GM18951 (cell line): ENCODE measurements around the gene OR14I1.
"Not testable (repeated sequence)": the region's sequence is repeated elsewhere in the genome, so short reads cannot be mapped to it uniquely, and the experiment has no call there.

Experiments
- POLR2A ChIP-seq: IDR thresholded peaks from 4 replicates; pipeline ENCODE4 v1.6.1; 2011; ENCODE audit warnings: mild to moderate bottlenecking; ENCODE audit not compliant: insufficient read length, insufficient read depth; ENCODE audit errors: extremely low read depth
- in situ Hi-C: fragments of 300-500 bp; cut with MboI; formaldehyde crosslinking; loops from one replicate; pipeline ENCODE4 v1.12.0; 2022; ENCODE audit warnings: low sequenced_read_pairs, mixed read lengths, inconsistent platforms; ENCODE audit not compliant: unreplicated experiment

OR14I1 gene

DNA sequence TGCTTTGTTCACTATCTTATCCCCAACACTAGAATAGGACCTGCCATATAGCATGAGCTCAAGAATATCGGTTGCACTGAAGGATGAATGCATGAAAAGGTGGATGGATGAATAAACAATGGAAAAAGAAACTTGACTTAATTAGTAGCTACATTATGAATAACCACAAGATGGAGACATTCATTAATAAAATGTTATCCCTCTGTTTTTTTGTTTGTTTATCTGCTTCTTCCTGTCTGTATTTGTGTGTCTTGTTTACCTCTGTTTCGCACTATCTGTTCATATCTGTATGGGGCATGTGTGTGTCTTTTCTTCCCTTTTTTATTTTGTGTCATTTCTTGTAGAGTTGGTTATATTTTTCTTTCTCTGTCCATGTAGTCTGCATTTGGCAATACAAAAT, 1.1 kb upstream of the OR14I1 start:
- no peak for TF ChIP-seq POLR2A
- in situ Hi-C loops: no loop called here

GRCh38 chr1:248699099-248699498, 3.5 kb downstream of the OR14I1 start:
- in situ Hi-C loops: no loop called here
- no peak for TF ChIP-seq POLR2A

DNA sequence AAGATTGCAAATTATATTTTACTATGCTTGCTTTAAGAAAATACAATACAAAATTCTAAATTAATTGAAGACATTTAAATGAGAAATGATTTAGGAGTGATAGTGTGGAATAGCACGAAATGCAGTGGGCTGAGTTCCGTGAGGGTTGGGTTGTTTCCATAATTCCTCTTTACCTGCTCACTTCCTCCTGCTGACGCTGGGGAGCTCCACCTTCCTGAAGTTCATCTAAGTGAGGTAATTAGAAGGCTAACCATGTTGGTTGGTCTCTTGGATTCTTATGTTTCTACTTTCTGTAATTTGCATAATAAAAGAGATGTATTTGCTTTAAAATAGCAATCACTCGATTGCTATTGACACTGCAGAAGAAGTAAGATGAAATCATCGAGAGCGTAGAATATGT, 4.7 kb downstream of the OR14I1 start:
- no peak for TF ChIP-seq POLR2A
- in situ Hi-C loops: no loop called here

DNA sequence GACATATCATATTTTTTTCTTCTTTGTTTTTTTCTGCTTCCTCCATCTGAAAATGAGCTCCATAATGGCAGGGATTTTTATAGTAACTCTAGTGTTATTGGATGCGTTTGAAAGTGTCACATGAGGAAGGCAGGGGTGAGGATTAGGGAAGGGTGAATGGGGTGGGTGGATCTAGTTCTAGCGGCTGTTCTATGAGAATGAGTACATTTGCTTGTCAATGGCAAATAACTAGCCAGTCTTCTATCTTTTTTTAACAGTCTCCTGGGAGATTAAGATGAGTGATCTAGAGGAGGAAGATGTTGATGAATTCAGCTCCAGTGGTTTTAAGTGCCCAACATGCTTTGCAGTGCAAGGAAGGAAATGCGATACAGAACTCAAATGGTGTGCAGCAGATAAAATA, 5.8 kb downstream of the OR14I1 start:
- in situ Hi-C loops: no loop called here
- TF ChIP-seq POLR2A: no peak

DNA sequence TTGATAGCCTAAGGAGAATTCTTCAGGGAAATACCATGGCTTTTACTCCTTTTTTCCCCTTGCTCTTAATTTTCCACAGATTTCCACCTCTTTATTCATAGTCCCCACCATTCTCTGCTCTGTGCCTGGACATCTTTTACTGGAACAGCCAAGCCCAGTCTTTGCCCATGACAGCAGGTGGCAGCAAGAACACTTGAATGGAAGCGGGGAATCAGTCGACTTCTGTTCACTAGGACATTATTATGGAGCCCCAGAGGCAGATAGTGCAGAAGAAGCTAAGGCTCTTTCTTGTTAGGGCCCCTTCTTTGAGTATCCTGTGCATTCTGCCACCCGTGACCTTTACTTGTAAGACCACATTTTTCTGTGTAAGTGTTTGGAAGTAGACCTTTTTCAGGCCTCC, 6.3 kb downstream of the OR14I1 start:
- in situ Hi-C loops: no loop called here
- TF ChIP-seq POLR2A: no peak

- in situ Hi-C loops: no loop called here
- no peak for TF ChIP-seq POLR2A
Measured at GRCh38 chr1:248695451-248696132, 7.0 kb downstream of the OR14I1 start.

GRCh38 chr1:248691567-248692155, 10.9 kb downstream of the OR14I1 start:
- in situ Hi-C loops: no loop called here
- TF ChIP-seq POLR2A: no peak

DNA sequence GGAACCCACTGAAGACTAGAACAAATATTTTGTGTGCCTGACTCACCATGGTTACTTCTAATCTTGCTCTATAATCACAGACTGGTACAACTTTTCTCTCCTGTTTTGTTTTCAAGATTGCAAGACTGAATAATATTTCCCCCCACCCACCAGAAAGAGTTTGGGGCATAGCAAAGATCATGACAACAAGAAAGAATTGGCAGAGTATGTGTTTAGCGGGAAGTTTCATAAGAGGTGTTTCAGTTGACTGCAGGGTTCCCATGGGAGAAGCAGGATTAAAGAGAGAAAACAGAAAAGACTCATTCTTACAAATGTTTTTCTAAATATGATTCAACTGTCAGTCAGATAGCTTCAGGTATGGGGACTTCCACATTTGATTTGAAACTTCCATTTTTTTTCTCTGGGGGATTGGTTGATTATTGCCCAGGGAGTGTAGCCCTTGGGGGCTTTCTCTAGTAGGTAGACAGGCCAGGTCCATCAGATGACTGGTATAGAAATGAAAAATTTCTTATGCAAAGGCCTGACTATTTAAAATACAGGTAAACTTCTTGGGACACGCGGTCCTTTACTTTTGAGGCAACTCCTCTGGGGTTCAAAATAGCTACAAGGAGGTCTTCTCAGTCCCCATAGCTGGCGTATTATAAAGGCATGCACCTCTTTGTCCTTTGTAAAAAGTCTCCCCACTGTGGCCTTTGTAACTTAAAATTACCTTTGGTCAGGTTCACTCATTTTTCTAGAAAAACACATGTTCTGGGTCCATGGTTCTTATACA, 13.9 kb downstream of the OR14I1 start:
- in situ Hi-C loops: no loop called here

DNA sequence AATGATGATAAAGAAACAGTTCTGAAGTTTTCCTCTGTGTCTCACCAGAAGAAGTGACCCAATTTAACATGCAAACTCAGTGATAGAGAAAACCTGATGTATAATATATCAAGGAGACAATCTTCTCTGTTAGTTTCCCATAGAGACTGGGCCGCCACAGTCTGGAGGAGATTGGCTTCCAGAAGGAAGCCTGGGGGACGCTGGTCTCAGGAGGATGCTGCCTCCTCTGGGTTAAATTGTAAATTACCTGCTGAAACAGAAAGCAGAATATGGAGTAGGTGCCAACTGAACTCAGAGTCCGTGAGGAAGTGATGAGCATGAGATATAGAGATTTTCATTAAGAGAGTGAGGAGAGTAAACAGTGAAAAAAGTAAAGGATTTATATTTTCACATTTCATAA, 15.8 kb downstream of the OR14I1 start:
- TF ChIP-seq POLR2A: no peak
- in situ Hi-C loops: no loop called here

More for the DNA sequence above, 13.9 kb downstream of the OR14I1 start:
- TF ChIP-seq POLR2A: no peak

GRCh38 chr1:248681651-248682050, 20.9 kb downstream of the OR14I1 start:
- no peak for TF ChIP-seq POLR2A
- in situ Hi-C loops: no loop called here

- TF ChIP-seq POLR2A: no peak
- in situ Hi-C loops: no loop called here
Measured at GRCh38 chr1:248670003-248670402, 32.6 kb downstream of the OR14I1 start.

GRCh38 chr1:248663453-248664328, 38.9 kb downstream of the OR14I1 start:
- in situ Hi-C loops: not testable (repeated sequence)

- in situ Hi-C loops: not testable (repeated sequence)
Measured at GRCh38 chr1:248656797-248657196, 45.8 kb downstream of the OR14I1 start.

- in situ Hi-C loops: not testable (repeated sequence)
Measured at GRCh38 chr1:248655354-248655753, 47.2 kb downstream of the OR14I1 start, which contains the start of gene OR2T27. Gene OR2T27, minus strand, starts transcription at chr1:248655528. Its CDS starts 4,644 bp downstream, at chr1:248650884.
